Stimulated activated CD8-positive, alpha-beta memory T cell treated with anti-CD3 and anti-CD28 coated beads, Interleukin-2, amount 100 ng/mL, for 1 hour (primary cell): ENCODE measurements around the gene PAOX.
A peak's percentile ranks its signal among the peaks of the same experiment; 100 is the strongest.

Experiments used
- DNase-seq, 2 donors: peaks; one replicate each; pipeline ENCODE4 v3.0.0-alpha.2; 2020; ENCODE audit warnings: low read depth in 2 of 2

Gene PAOX

GRCh38 chr10:133349577-133350011, 29.5 kb upstream of the PAOX start:
- DNase-seq: no peak

- no peak for DNase-seq
Measured at GRCh38 chr10:133350283-133350949, 28.6 kb upstream of the PAOX start.

GRCh38 chr10:133350950-133351329, 28.1 kb upstream of the PAOX start:
- DNase-seq: no peak

GRCh38 chr10:133351408-133352318, 27.4 kb upstream of the PAOX start:
- no peak for DNase-seq

GRCh38 chr10:133353202-133353959, 25.7 kb upstream of the PAOX start:
- no peak for DNase-seq

- DNase-seq: no peak
Measured at GRCh38 chr10:133353988-133354605, 25.0 kb upstream of the PAOX start.

GRCh38 chr10:133354672-133355240, 24.3 kb upstream of the PAOX start:
- DNase-seq: no peak

- DNase-seq: no peak
Measured at GRCh38 chr10:133355266-133355665, 23.8 kb upstream of the PAOX start.

GRCh38 chr10:133355991-133356390, 23.1 kb upstream of the PAOX start:
- no peak for DNase-seq

- no peak for DNase-seq
Measured at GRCh38 chr10:133356549-133357284, 22.3 kb upstream of the PAOX start.

GRCh38 chr10:133357285-133358161, 21.5 kb upstream of the PAOX start, which contains the start of gene FUOM:
FUOM (minus strand) TSS chr10:133358019; CDS start chr10:133358007, 12 bp downstream.
- peak in 1 of 2 donors; percentile 51 for DNase-seq

GRCh38 chr10:133358162-133358924, 20.7 kb upstream of the PAOX start:
- DNase-seq: no peak

GRCh38 chr10:133358925-133359310, 20.1 kb upstream of the PAOX start:
- DNase-seq: no peak

- no peak for DNase-seq
Measured at GRCh38 chr10:133359554-133359971, 19.5 kb upstream of the PAOX start.

- DNase-seq: no peak
Measured at GRCh38 chr10:133359972-133360610, 19.0 kb upstream of the PAOX start.

GRCh38 chr10:133361227-133361626, 17.8 kb upstream of the PAOX start:
- no peak for DNase-seq

GRCh38 chr10:133361773-133362441, 17.2 kb upstream of the PAOX start:
- no peak for DNase-seq

GRCh38 chr10:133362846-133363245, 16.2 kb upstream of the PAOX start:
- DNase-seq: no peak
